Fibroblast of gingiva (primary cell): ENCODE results near the gene CCL8.

Experiments
- DNase-seq: peaks from one replicate; pipeline ENCODE4 v3.0.0-alpha.2; 2011; ENCODE audit warnings: low read depth

The CCL8 gene

GRCh38 chr17:34314279-34314678, 5.0 kb upstream of the CCL8 start:
- DNase-seq: peak; percentile 95

GRCh38 chr17:34318474-34318873, 761 bp upstream of the CCL8 start:
- no peak for DNase-seq

GRCh38 chr17:34321964-34322363, 2.7 kb downstream of the CCL8 start:
- no peak for DNase-seq

- peak; percentile 80 for DNase-seq
These were observed 8.3 kb downstream of the CCL8 start for GRCh38 chr17:34327580-34327979.

GRCh38 chr17:34337701-34338100, 18.5 kb downstream of the CCL8 start:
- DNase-seq: no peak

- no peak for DNase-seq
These were observed 20.0 kb downstream of the CCL8 start for GRCh38 chr17:34339138-34339770.

GRCh38 chr17:34341916-34342315, 22.7 kb downstream of the CCL8 start:
- DNase-seq: no peak

GRCh38 chr17:34347063-34347462, 27.8 kb downstream of the CCL8 start:
- no peak for DNase-seq

- DNase-seq: no peak
These were observed 30.5 kb downstream of the CCL8 start for GRCh38 chr17:34349751-34350150.

- peak; percentile 20 for DNase-seq
These were observed 31.9 kb downstream of the CCL8 start for GRCh38 chr17:34351096-34351495.

GRCh38 chr17:34352191-34352590, 33.0 kb downstream of the CCL8 start:
- no peak for DNase-seq

GRCh38 chr17:34354637-34355036, 35.4 kb downstream of the CCL8 start:
- DNase-seq: peak; percentile 64

- no peak for DNase-seq
These were observed 37.0 kb downstream of the CCL8 start, which contains the start of gene CCL13 for GRCh38 chr17:34356194-34356593. Gene CCL13 (plus strand): TSS chr17:34356480. CDS start chr17:34356527, 47 bp downstream.

- DNase-seq: no peak
These were observed 38.2 kb downstream of the CCL8 start for GRCh38 chr17:34357398-34357797.

- DNase-seq: no peak
These were observed 39.4 kb downstream of the CCL8 start for GRCh38 chr17:34358631-34359030.

- DNase-seq: no peak
These were observed 41.5 kb downstream of the CCL8 start for GRCh38 chr17:34360601-34361270.

GRCh38 chr17:34361478-34362061, 42.3 kb downstream of the CCL8 start:
- DNase-seq: peak; percentile 80

GRCh38 chr17:34363183-34363661, 44.0 kb downstream of the CCL8 start, which contains the start of gene CCL1:
Gene CCL1 (minus strand): TSS chr17:34363233. CDS start chr17:34363161, 72 bp downstream.
- DNase-seq: no peak

GRCh38 chr17:34364751-34365150, 45.5 kb downstream of the CCL8 start:
- DNase-seq: no peak

GRCh38 chr17:34365340-34365739, 46.1 kb downstream of the CCL8 start:
- no peak for DNase-seq

GRCh38 chr17:34366010-34366409, 46.8 kb downstream of the CCL8 start:
- DNase-seq: no peak

- no peak for DNase-seq
These were observed 47.4 kb downstream of the CCL8 start for GRCh38 chr17:34366529-34367107.
